HEK293 (cell line): Measurements from ENCODE around the gene EDAR.

Experiments used
- KLF10 ChIP-seq: fragments of 450-650 bp; IDR thresholded peaks from 2 replicates; pipeline ENCODE4 v1.5.1; 2018; ENCODE audit warnings: missing biosample characterization, mild to moderate bottlenecking, missing genetic modification characterization
- MYNN ChIP-seq: fragments of 450-650 bp; formaldehyde crosslinking; IDR thresholded peaks from 2 replicates; pipeline ENCODE4 v1.5.1; 2016; ENCODE audit warnings: missing biosample characterization, missing genetic modification characterization, borderline replicate concordance
- YY1 ChIP-seq: fragments of 450-650 bp; formaldehyde crosslinking; IDR thresholded peaks from 2 replicates; pipeline ENCODE4 v1.5.1; 2018; ENCODE audit warnings: missing biosample characterization, missing genetic modification characterization
- ZNF114 ChIP-seq: fragments of 450-650 bp; formaldehyde crosslinking; IDR thresholded peaks from 2 replicates; pipeline ENCODE4 v1.5.0; 2017; ENCODE audit warnings: missing biosample characterization, missing genetic modification characterization
- ZNF350 ChIP-seq: fragments of 450-650 bp; formaldehyde crosslinking; IDR thresholded peaks from 2 replicates; pipeline ENCODE4 v1.5.0; 2017; ENCODE audit warnings: missing biosample characterization, mild to moderate bottlenecking, missing genetic modification characterization
- ZNF707 ChIP-seq: fragments of 450-650 bp; formaldehyde crosslinking; IDR thresholded peaks from 2 replicates; pipeline ENCODE4 v1.5.1; 2016; ENCODE audit warnings: missing biosample characterization, missing genetic modification characterization
- ZNF76 ChIP-seq: fragments of 450-650 bp; formaldehyde crosslinking; IDR thresholded peaks from 2 replicates; pipeline ENCODE4; 2016; ENCODE audit warnings: low read depth, missing biosample characterization, missing genetic modification characterization, borderline replicate concordance
- TF ChIP-seq, protein P1 (sequence below): fragments of 450-650 bp; formaldehyde crosslinking; IDR thresholded peaks from 2 replicates; pipeline ENCODE4 v1.5.1; 2016; ENCODE audit warnings: missing biosample characterization, missing genetic modification characterization
- TF ChIP-seq, protein P2 (sequence below): fragments of 450-650 bp; formaldehyde crosslinking; IDR thresholded peaks from 2 replicates; pipeline ENCODE4 v1.5.1; 2016; ENCODE audit warnings: missing biosample characterization, missing genetic modification characterization, low read depth

DNA sequence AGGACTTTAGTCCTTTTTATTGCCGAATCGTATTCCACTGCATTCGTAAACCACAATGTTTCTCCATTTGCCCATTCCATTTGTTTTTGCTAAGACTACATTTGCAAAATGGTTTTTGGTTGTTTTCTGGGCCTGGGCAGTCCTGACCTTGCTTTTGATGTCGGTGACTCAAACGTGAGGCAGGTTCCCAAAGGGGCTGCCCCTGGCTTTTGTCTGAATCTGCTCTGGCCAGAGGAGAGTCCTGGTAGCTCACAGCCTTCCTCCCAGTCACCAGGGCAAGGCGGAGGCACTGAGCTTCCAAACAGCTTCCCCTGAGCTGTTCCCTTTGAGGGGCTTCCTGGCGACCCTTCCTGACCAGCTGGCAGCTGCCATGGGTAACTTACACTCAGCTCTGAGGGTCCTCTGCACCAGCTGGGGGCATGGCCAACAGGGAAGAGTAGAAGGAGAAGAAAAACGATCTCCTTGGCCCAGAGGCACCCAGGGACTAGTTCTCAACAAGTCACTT is 47.8 kb downstream of the EDAR start:
- TF ChIP-seq MYNN (tag by site-specific recombination) (no peak), ZNF707 (tag by site-specific recombination) (no peak), ZNF76 (tag by site-specific recombination) (no peak), KLF10 (tag by site-specific recombination) (no peak), ZNF350 (no peak), YY1 (tag by site-specific recombination) (no peak), ZNF114 (tag by site-specific recombination) (no peak)
- TF ChIP-seq, protein P1, sequence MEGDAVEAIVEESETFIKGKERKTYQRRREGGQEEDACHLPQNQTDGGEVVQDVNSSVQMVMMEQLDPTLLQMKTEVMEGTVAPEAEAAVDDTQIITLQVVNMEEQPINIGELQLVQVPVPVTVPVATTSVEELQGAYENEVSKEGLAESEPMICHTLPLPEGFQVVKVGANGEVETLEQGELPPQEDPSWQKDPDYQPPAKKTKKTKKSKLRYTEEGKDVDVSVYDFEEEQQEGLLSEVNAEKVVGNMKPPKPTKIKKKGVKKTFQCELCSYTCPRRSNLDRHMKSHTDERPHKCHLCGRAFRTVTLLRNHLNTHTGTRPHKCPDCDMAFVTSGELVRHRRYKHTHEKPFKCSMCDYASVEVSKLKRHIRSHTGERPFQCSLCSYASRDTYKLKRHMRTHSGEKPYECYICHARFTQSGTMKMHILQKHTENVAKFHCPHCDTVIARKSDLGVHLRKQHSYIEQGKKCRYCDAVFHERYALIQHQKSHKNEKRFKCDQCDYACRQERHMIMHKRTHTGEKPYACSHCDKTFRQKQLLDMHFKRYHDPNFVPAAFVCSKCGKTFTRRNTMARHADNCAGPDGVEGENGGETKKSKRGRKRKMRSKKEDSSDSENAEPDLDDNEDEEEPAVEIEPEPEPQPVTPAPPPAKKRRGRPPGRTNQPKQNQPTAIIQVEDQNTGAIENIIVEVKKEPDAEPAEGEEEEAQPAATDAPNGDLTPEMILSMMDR = no peak
- TF ChIP-seq, protein P2, sequence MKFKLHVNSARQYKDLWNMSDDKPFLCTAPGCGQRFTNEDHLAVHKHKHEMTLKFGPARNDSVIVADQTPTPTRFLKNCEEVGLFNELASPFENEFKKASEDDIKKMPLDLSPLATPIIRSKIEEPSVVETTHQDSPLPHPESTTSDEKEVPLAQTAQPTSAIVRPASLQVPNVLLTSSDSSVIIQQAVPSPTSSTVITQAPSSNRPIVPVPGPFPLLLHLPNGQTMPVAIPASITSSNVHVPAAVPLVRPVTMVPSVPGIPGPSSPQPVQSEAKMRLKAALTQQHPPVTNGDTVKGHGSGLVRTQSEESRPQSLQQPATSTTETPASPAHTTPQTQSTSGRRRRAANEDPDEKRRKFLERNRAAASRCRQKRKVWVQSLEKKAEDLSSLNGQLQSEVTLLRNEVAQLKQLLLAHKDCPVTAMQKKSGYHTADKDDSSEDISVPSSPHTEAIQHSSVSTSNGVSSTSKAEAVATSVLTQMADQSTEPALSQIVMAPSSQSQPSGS = no peak
